Measurements from ENCODE around the gene TTLL8.
"Not testable (repeated sequence)": the region's sequence is repeated elsewhere in the genome, so short reads cannot be mapped to it uniquely, and the experiment has no call there.

The TTLL8 gene

DNA sequence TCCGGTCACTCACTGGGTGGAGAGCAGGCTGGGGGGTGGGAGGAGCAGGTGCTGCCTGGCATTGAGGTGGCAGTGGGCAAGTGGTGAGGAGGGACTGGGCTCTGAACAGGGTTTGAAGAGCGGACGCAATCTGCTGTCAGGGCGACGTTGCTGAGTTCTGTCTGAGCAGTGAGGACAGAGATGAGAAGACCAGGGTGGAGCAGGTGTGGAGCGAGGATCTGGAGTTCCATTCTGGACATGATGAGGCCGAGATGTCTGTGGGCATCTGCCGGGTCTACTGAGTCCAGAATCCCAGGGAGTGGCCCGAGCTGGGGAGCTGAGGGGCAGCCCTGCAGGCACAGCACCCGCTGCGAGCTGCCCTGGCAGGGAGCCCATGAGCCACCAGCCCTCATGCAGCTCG lies 29.5 kb upstream of the TTLL8 start:
- Mint-ChIP-seq H3K9me3 (peaks cover 17% of the 10 kb centered on the region), H3K36me3 (ENCODE audit: low read depth) (peaks cover 13% of the 10 kb centered on the region), H3K27me3 (peaks cover 14% of the 10 kb centered on the region), H3K4me3 (no peak overlapping the region), H3K4me1 (ENCODE audit: low read depth) (peaks cover 5% of the 10 kb centered on the region), H3K27ac (no peak overlapping the region)
- intact Hi-C loops (cut with micrococcal nuclease) = no loop called here

DNA sequence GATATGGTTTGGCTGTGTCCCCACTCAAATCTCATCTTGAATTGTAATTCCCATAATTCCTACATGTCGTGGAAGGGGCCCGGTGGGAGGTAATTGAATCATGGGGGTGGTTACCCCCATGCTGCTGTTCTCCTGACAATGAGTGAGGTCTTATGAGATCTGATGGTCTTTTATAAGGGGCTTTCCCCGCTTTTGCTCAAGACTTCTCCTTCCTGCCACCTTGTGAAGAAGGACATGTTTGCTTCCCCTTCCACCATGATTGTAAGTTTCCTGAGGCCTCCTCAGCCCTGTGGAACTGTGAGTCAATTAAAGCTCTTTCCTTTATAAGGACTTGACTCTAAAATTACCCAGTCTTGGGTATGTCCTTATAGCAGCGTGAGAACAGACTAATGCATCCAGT lies 28.9 kb upstream of the TTLL8 start:
- H3K4me1 Mint-ChIP-seq (ENCODE audit: low read depth); intact Hi-C loops (cut with micrococcal nuclease); H3K27ac Mint-ChIP-seq; H3K4me3 Mint-ChIP-seq: not testable (repeated sequence)
- H3K36me3 Mint-ChIP-seq (ENCODE audit: low read depth) = peaks cover 13% of the 10 kb centered on the region
- peaks cover 17% of the 10 kb centered on the region for H3K9me3 Mint-ChIP-seq
- peaks cover 14% of the 10 kb centered on the region for H3K27me3 Mint-ChIP-seq

- peaks cover 5% of the 10 kb centered on the region for H3K4me1 Mint-ChIP-seq (ENCODE audit: low read depth)
- intact Hi-C loops (cut with micrococcal nuclease) = no loop called here
- peaks cover 17% of the 10 kb centered on the region for H3K9me3 Mint-ChIP-seq
- H3K36me3 Mint-ChIP-seq (ENCODE audit: low read depth) = peaks cover 13% of the 10 kb centered on the region
- H3K4me3 Mint-ChIP-seq = no peak overlapping the region
- H3K27ac Mint-ChIP-seq = no peak overlapping the region
- peaks cover 14% of the 10 kb centered on the region for H3K27me3 Mint-ChIP-seq
These were observed 28.4 kb upstream of the TTLL8 start for GRCh38 chr22:50086526-50086925.

- Mint-ChIP-seq H3K27me3 (peaks cover 12% of the 10 kb centered on the region), H3K4me3 (peak within 1 kb of the TSS; percentile 51), H3K27ac (peak within 1 kb of the TSS; percentile 12), H3K9me3 (peaks cover 12% of the 10 kb centered on the region), H3K4me1 (ENCODE audit: low read depth) (peaks cover 5% of the 10 kb centered on the region), H3K36me3 (ENCODE audit: low read depth) (peaks cover 13% of the 10 kb centered on the region)
- intact Hi-C loops (cut with micrococcal nuclease) = no loop called here
These were observed 27.3 kb upstream of the TTLL8 start, which contains the start of gene MLC1 for GRCh38 chr22:50085211-50085972. Gene MLC1 (minus strand): TSS chr22:50085426. CDS start chr22:50084902, 524 bp downstream.

- H3K4me1 Mint-ChIP-seq (ENCODE audit: low read depth) = peaks cover 5% of the 10 kb centered on the region
- intact Hi-C loops (cut with micrococcal nuclease) = no loop called here
- H3K4me3 Mint-ChIP-seq = no peak overlapping the region
- no peak overlapping the region for H3K27ac Mint-ChIP-seq
- peaks cover 6% of the 10 kb centered on the region for H3K9me3 Mint-ChIP-seq
- H3K36me3 Mint-ChIP-seq (ENCODE audit: low read depth) = peaks cover 13% of the 10 kb centered on the region
- peaks cover 10% of the 10 kb centered on the region for H3K27me3 Mint-ChIP-seq
These were observed 26.5 kb upstream of the TTLL8 start for GRCh38 chr22:50084614-50085021.

- intact Hi-C loops (cut with micrococcal nuclease) = no loop called here
- H3K9me3 Mint-ChIP-seq = peaks cover 1% of the 10 kb centered on the region
- peaks cover under 1% of the 10 kb centered on the region for H3K4me1 Mint-ChIP-seq (ENCODE audit: low read depth)
- no peak overlapping the region for H3K4me3 Mint-ChIP-seq
- H3K36me3 Mint-ChIP-seq (ENCODE audit: low read depth) = peaks cover 13% of the 10 kb centered on the region
- peaks cover 10% of the 10 kb centered on the region for H3K27me3 Mint-ChIP-seq
- H3K27ac Mint-ChIP-seq = no peak overlapping the region
These were observed 26.0 kb upstream of the TTLL8 start for GRCh38 chr22:50084080-50084477.

GRCh38 chr22:50083462-50084079 lies 25.5 kb upstream of the TTLL8 start:
- no peaks in the 10 kb centered on the region for H3K4me1 Mint-ChIP-seq (ENCODE audit: low read depth)
- peaks cover 10% of the 10 kb centered on the region for H3K27me3 Mint-ChIP-seq
- H3K9me3 Mint-ChIP-seq = no peaks in the 10 kb centered on the region
- H3K36me3 Mint-ChIP-seq (ENCODE audit: low read depth) = peaks cover 13% of the 10 kb centered on the region
- intact Hi-C loops (cut with micrococcal nuclease) = no loop called here
- H3K4me3 Mint-ChIP-seq = no peak overlapping the region
- no peak overlapping the region for H3K27ac Mint-ChIP-seq

GRCh38 chr22:50082961-50083461 lies 24.9 kb upstream of the TTLL8 start:
- no peaks in the 10 kb centered on the region for H3K9me3 Mint-ChIP-seq
- intact Hi-C loops (cut with micrococcal nuclease) = no loop called here
- no peak overlapping the region for H3K27ac Mint-ChIP-seq
- H3K4me1 Mint-ChIP-seq (ENCODE audit: low read depth) = no peaks in the 10 kb centered on the region
- H3K4me3 Mint-ChIP-seq = no peak overlapping the region
- peaks cover 10% of the 10 kb centered on the region for H3K27me3 Mint-ChIP-seq
- H3K36me3 Mint-ChIP-seq (ENCODE audit: low read depth) = peaks cover 13% of the 10 kb centered on the region

GRCh38 chr22:50082197-50082715 lies 24.2 kb upstream of the TTLL8 start:
- Mint-ChIP-seq H3K27ac (no peak overlapping the region), H3K36me3 (ENCODE audit: low read depth) (peaks cover 6% of the 10 kb centered on the region), H3K4me1 (ENCODE audit: low read depth) (no peaks in the 10 kb centered on the region), H3K4me3 (no peak overlapping the region), H3K27me3 (peaks cover 9% of the 10 kb centered on the region), H3K9me3 (no peaks in the 10 kb centered on the region)
- intact Hi-C loops (cut with micrococcal nuclease) = no loop called here

DNA sequence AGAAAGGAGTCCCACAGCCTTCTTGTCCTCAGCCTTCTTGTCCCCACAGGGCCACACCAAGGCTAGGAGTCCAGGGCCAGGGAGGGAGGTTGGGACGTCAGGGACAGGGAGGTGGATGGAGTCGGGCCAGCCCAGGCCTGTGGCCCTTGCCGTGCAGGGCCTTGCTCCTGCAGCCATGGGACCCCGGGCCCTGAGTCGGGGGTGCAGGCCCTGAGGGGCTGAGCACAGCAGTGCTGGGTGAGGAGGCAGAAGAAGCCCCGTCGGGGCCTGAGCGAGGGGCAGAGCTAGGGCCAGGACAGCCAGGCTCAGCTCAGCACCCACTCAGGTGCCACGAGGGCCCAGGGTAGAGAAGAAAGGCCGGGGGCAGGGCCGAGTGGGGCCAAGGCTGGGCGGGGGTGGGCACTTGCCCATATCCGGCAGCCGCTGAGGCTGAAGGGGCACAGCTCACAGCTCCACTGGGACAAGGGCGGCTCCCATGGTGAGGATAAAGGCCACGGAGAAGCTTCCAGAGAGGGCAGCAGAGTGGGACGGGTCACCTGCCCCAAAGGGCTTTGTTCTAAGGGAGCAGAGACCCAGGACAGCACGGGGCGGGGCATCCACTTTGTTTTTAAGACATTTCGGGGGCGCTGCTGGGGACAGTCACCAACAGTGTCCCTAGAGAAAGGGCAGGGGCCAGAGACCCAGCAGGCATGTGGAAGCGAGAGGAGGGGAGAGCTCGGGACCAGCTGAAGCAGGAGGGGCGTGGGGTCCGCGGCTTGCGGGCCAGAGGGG lies 23.5 kb upstream of the TTLL8 start:
- Mint-ChIP-seq H3K27me3 (peaks cover 7% of the 10 kb centered on the region), H3K4me3 (no peak overlapping the region), H3K9me3 (no peaks in the 10 kb centered on the region), H3K4me1 (ENCODE audit: low read depth) (no peaks in the 10 kb centered on the region), H3K27ac (no peak overlapping the region), H3K36me3 (ENCODE audit: low read depth) (no peaks in the 10 kb centered on the region)
- intact Hi-C loops (cut with micrococcal nuclease) = no loop called here

DNA sequence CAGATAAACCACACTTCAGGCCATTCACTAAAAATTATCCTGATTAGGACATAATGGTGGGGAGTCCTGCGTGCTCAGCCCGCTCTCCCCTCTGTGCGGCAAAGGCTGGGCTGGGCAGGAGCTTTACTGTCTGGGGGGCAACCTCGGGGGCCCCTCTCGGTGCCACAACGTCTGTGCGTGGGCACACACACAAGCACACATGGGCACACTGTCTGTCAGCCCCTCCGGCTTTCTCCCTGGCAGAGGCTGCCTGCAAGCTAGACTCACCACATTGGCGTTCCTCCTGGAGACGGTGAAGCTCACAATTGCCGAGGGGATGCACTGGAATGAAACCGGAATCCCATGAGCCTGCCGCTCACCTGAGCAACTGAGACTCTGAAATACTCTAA lies 22.0 kb upstream of the TTLL8 start:
- intact Hi-C loops (cut with micrococcal nuclease) = no loop called here
- H3K27ac Mint-ChIP-seq = no peak overlapping the region
- H3K4me3 Mint-ChIP-seq = no peak overlapping the region

GRCh38 chr22:50078761-50079160 lies 20.7 kb upstream of the TTLL8 start:
- Mint-ChIP-seq H3K27me3 (peaks cover 2% of the 10 kb centered on the region), H3K4me1 (ENCODE audit: low read depth) (peaks cover 7% of the 10 kb centered on the region), H3K9me3 (no peaks in the 10 kb centered on the region), H3K4me3 (no peak overlapping the region), H3K36me3 (ENCODE audit: low read depth) (no peaks in the 10 kb centered on the region), H3K27ac (no peak overlapping the region)
- intact Hi-C loops (cut with micrococcal nuclease) = no loop called here

More for the DNA sequence above, 22.0 kb upstream of the TTLL8 start:
- peaks cover 6% of the 10 kb centered on the region for H3K27me3 Mint-ChIP-seq
- no peaks in the 10 kb centered on the region for H3K9me3 Mint-ChIP-seq
- H3K36me3 Mint-ChIP-seq (ENCODE audit: low read depth) = no peaks in the 10 kb centered on the region
- peaks cover 7% of the 10 kb centered on the region for H3K4me1 Mint-ChIP-seq (ENCODE audit: low read depth)

- Mint-ChIP-seq H3K27me3 (no peaks in the 10 kb centered on the region), H3K36me3 (ENCODE audit: low read depth) (no peaks in the 10 kb centered on the region), H3K4me3 (no peak overlapping the region), H3K27ac (no peak overlapping the region), H3K9me3 (no peaks in the 10 kb centered on the region), H3K4me1 (ENCODE audit: low read depth) (peaks cover 7% of the 10 kb centered on the region)
- intact Hi-C loops (cut with micrococcal nuclease) = no loop called here
These were observed 20.1 kb upstream of the TTLL8 start for GRCh38 chr22:50078246-50078645.

Data from dendritic cell treated with granulocyte-macrophage colony-stimulating factor and Interleukin-4, amounts not matched to agents 40 ng/mL and 50 ng/mL, for 4 days (primary cell).